ENCODE measurements around the gene HOXD9.

DNA sequence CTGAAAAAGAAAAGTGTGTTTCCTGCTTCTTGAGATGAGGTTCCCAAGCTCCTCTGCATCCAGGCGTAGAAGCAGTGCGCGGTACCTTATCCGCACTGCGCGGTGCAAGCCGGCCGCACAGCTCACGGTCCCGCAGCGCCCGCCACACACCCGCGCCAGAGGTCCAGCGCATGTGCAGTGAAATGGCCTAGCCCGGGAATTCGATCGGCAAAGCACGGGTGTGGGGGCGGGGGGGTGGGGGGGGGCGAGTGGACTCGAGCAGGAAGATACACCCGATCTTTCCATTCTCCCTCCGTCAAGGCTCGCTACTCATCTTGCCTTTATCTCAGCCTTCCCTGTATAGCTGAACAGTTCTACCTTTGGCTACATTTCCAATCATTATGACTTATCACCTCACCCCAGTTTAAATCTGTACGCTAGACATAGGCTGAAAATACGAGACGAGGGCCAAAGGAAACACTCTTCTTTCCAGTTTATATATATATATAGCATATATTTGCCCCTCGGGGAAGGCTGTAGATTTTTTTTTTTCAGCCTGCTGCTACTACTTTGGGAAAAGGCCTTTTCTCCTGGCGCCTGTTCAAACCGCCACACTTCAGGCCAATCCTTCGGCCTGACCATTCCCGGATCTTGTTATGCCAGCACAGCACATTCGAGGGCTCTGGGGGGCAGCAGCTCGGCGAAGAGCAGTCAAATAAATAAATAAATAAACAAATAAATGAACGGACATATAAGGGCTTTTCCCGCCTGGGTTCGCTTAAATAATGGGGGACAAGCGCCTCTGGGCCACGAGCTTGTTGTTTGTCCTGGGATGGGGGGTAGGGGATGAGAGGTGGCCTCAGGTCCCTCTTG lies 17.4 kb downstream of the HOXD9 start:
- TF ChIP-seq CTCF (IDR thresholded peaks at IDR 0.05) (no peak), POLR2A (IDR thresholded peaks at IDR 0.05) (no peak)

Measured in body of pancreas (tissue), 4 donors.